HG02885 (cell line): ENCODE data around the gene CDK19.
"Not testable (repeated sequence)": the region's sequence is repeated elsewhere in the genome, so short reads cannot be mapped to it uniquely, and the experiment has no call there.

ENCODE experiments used
- ATAC-seq: cut with Tn5 transposase; IDR thresholded peaks from one replicate; pipeline ENCODE4 v1.9.1; 2021; ENCODE audit warnings: mild to moderate bottlenecking; ENCODE audit not compliant: unreplicated experiment, poor library complexity

The CDK19 gene

DNA sequence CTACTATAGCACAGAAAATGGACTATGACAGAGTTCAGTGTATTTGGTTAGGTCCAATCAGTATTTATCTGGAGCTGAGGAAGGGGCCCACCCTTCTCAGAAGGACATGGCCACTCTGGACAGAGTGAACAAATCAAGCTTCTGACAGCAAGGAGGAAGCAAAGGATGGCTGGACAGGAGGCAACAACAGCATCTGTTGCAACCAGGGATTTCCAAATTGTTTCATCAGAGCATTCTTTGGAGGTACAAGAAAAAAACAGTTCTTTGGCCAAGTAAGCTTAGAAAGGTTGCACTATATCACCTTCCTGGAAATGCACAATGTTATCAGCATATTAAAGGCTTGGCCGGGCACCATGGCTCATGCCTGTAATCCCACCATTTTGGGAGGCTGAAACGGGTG lies 220.2 kb downstream of the CDK19 start:
- no peak for ATAC-seq

DNA sequence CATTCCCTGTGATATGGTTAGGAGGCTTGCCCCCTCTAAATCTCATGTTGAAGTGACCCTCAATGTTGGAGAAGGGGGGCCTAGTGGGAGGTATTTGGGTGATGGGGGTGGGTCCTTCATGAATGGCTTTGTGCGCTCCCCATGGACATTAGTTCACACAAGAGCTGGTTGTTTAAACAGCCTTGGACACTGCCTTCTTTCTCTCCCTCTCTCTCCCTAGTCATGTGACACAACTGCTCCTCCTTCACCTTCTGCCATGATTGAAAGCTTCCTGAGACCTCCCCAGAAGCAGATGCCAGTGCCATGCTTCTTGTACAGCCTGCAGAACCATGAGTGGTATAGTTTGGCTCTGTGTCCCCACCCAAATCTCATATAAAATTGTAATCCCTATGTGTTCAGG lies 221.6 kb downstream of the CDK19 start:
- ATAC-seq: no peak

DNA sequence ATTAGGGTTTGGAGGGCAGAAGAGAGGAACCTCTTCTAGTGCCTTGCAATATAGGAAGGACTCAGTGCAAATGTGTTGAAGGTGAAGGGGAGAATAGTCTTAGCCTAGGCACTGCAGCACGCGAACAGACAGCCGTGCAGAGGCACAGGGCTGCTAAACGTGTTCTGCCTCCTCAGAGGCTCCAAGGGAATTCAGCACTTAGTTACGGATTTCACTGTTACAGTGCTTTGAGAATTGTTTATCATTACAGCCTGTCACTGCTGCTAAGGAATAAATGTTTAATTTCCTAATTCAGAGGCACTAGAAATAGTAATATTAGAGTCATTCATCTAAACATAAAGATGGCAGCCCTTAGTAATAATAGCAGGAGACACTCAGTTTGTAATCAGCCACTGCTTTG lies 222.5 kb downstream of the CDK19 start:
- no peak for ATAC-seq

DNA sequence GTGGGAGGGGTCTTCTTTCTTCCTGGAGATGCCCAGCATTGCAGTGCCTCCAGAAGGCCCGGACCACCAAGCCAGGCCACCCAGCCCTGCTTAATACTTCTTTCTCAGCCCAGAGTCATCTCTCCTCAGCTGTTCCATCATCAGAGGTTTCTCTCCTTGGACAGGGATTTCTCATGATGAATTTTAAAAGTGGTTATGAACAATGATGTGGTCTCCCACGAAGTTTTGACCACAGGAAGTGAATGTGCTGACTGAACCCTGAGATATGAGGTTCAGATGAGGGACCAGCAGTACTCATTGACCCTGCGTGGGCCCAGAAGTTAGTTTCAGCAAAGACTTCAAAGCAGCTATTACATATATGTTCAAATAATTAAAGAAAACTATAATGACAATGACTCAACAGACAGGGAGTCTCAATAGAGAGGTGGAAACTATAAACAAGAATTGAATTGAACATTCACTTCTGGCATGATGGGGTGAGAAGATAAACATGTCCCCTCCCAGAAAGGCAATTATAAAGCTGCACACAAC lies 224.4 kb downstream of the CDK19 start:
- peak; percentile 46 for ATAC-seq

DNA sequence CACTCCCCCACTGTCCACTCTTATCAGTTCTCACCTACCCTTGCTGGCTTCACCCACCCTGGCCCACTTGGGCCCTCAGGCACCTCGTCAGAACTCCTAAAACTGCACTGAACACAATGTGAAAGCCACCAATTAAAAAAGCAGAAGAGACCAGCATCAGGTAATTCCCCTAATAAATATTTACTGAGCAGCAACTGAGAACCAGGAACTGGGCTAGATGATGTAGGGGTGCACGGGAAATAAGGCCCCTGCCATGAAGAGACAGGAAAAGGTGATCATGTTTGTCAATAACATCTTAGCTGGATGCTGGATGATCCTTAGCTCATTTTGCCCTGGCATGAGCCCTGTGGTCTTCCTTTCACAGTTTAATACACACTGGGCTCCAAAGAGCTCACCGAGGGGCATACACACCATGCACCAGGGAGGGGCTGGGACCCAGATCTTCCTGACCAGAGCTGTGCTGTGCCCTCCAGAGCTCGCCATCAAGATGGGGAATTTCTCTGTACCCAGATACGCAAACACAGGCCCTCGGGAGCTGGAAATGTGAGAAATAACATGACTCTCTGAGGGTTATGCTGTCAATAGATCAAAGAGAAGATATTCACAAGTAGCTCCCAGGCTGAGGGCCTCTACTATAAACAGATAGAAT lies 225.3 kb downstream of the CDK19 start:
- peak; percentile 97 for ATAC-seq

DNA sequence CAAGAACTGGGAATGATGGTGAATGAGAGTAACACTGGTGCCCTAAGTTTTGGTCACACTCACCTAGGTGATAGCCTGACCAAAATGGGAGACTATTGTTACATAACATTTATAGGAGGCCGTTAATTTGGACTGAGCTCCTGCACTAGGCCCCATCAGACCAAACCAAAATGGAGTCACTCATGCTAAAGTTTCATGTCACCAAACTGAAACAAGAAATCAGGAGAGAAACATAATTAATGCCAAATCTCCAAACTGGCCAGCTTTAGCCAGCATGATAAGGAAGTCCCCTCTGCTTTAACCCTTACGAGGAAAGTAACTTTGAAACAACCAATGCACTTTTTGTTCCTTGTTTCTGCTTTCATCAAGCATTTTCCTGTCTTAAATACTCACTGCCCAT lies 227.9 kb downstream of the CDK19 start:
- ATAC-seq: no peak

DNA sequence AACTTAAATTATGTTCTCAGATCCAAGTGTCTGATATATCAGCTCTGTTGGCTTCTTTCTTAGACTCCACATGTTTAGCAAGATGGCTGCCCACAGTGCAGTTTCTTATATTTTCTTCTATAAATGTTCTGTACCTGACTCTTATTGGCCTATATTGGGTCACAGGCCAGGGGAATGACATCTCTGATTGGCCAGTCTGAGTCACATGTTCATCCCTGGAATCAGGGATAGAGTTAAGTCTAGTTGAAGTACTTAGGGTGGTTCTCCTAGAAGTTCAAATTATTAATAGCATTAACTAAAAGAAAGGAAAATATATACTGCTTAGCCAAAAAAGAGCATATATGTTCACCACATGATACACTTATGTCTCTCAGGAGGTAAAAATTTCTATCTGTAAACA lies 233.6 kb downstream of the CDK19 start:
- no peak for ATAC-seq

DNA sequence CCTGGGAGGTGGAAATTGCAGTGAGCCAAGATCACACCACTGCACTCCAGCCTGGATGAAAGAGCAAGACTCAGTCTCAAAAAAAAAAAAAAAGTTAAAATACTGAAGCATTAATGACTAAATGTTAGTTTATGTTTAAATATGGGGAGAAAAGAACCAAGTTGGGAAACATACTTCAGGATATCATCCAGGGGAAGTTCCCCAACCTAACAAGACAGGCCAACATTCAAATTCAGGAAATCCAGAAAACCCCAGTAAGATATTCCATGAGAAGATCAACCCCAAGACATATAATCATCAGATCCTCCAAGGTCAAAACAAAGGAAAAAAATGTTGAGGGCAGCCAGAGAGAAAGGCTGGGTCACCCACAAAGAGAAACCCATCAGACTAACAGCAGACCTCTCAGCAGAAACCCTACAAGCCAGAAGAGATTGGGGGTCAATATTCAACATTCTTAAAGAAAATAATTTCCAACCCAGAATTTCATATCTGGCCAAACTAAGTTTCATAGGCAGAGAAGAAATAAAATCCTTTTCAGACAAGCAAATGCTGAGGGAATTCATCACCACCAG lies 237.6 kb downstream of the CDK19 start:
- ATAC-seq: not testable (repeated sequence)

DNA sequence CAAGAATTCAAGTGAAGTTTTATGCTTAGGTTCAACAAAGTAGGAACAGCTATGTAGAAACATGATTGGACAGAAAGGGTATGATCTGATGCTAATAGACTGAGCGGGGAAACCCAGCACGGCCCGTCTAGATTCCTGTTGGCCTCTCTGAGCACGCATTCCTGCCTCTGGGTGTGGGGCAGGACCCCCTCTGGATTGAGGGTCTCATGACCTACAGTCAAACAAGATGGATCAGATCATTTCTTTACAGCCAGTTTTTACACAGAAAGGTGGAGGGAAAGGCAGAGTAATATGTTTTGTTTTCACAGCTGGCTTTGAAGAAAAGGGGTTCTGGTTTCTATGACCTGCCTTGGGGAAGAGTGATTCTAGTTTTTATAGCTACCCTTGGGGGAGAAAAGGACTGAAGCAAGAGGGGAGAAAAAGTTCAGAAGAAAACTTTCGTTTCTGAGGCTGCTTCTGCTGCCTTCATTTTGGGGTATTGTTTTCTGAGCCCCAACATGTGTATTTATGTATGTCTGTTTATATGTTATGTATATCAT lies 239.3 kb downstream of the CDK19 start:
- no peak for ATAC-seq

DNA sequence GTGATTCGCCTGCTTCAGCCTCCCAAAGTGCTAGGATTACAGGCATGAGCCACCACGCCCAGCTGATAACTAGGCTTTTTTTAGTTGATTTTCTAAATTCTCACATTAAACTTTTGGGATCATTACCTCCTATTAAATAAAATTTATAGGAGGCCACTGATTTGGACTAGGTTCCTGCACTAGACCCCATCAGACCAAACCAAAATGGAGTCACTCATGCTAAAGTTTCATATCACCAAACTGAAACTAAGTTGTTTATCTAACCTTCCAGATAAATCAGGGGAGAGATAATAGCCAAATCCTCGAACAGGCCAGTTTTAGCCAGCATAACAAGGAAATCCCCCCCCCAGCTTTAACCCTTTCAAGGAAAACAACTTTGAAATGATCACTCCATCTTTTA lies 240.5 kb downstream of the CDK19 start:
- no peak for ATAC-seq

DNA sequence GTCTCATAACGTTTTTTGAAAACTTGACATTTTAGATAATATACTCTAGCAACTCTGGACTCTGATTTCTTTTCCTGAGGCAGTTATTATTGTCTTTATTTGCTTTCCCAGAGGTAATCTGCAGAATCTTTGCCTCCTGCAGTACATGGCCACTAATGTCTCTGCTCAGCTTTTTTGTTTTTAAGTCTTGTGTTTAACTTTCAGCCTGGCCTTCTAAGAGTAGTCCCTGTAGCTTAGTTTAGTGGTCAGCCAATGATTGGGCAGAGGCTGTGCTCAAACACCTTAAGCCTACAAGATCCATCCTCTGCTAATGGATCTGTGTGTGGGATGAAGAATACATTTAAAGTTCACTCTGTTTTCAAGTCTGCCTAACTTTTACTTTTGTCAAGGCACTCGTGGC lies 241.7 kb downstream of the CDK19 start:
- no peak for ATAC-seq

DNA sequence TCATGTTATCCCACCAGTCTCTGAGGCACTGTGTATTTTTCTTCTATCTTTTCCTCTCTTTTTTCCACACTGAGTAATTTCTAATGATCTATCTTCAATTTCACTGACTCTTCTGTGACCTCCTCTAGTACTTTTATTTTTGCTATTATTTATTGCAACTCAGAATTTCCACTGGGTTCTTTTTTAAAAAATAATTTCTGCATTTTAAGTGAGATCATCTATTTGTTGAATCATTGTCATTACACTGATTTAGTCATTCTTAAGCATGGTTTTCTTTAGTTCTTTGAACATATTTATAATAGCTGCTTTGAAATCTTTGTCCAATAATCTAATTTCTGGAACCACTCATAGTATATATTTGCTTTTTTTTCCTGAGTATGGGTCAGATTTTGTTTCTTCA lies 242.1 kb downstream of the CDK19 start:
- ATAC-seq: no peak

DNA sequence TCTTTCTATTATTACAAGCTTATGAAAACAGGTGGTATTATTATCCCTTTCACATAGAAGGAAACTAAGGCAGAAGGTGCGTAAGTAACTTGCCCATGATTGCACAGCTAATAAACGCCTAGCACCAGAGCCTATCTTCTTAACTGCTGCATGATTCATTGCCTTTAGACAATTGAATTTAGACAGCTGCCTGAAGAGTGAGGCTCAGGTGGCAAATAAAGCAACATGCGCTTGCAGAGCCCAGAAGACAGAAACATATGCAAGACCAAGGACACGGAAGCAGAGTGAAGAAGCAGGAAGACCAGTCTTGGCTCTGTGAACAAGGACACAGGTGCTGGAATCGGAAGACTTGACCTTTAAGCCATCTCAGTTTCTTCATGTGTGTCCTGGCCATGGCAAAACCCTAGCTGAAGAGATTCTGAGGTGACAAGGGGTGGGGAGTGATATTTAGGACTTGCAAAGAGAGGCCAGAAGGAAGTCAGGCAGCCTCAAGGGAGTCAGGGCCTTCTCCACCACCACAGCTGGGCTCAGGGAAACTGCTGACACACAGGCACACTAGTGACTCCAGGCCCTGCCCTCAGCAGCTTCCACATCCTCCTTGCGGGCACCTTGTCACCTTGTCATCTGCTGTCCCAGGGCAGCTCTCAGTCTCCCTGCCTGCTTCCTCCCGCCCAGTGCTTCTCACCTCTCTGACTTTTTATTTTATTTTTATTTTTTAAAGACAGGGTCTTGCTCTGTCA lies 247.1 kb downstream of the CDK19 start:
- no peak for ATAC-seq

DNA sequence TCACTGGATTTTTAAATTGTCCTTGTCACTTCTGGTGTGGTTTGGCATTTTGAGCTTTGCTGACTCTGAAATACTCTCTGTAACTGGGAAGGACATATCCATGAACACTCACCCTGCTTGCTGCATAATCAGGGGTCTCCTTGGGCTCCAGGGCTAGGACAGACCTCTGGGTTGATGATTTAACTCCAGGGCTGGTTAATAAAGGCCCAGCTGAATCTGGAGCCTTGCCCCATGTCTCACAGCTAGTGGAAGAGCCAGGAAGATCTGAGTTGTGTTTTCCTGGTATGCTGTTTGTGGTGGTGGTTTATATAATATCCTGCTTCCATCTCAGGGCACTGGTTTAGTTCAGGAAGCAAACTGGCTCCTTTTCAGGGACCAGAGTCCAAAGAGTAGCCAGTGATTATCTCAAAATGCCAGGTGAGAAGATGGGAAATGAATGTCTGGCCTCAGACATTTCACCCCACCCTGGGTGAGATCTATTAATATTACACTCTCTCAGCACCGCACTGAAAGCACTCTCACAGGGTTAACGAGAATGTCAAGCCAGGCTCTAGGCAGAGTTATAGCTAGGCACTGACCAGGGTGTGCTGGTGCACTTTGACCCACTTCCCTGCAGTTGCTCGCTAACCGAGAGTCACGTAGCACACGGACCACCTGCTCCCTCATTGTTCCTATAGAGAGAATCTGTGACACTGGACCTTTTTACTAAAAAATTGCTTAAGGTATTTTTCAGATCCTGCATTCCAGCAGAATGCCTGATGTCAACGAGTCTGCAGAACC lies 248.7 kb downstream of the CDK19 start:
- no peak for ATAC-seq

DNA sequence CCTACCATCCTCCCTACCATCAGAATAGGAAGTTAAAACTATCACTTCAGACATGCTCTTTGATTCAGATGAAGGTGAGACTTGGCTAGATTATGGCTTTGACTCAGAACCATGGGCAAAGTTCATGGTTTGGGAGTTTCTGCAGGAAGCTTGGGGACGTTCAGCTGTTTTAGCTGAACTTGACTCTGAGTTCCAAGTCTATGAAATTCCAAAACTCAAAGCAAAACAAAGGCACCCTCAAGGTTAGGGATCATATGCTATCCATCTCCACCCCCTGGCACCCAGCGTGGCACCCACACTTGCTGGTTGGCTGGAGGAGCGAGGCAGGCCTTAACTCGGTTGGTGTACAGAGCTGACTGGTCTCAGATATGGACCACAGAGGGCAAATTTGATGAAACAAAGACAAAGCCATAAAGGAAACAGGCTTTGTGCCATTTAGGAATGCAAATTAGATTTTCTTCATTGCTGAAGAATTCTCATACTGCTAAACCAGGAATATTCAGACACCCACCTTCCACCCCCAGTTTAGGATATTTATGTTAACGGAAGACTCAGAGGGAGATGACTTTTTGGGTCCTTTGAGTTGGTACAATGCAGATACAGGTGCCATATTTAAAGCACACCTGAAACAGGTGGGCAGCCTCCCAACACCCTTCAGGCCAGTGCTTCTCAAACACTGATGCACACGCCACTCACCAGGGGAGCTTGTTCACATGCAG lies 250.4 kb downstream of the CDK19 start:
- no peak for ATAC-seq

DNA sequence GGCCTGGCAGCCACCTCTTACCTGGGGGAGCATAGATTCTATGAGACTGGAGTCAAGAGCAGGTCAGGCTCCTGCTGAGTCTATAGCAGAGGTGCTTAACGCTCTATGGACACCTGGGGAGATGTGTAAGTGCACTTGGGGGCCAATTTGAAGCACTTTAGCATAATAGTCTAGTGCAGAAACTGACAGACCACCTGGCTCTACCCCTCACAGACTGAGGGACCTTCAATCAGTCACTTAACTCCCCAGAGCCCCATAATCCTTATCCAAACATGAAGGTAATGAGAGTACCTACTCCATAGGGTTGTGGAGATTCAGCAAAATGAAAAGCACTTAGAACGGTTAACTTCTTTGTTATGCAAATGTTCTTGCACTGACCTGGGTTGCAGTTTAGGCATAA lies 251.6 kb downstream of the CDK19 start:
- ATAC-seq: no peak

DNA sequence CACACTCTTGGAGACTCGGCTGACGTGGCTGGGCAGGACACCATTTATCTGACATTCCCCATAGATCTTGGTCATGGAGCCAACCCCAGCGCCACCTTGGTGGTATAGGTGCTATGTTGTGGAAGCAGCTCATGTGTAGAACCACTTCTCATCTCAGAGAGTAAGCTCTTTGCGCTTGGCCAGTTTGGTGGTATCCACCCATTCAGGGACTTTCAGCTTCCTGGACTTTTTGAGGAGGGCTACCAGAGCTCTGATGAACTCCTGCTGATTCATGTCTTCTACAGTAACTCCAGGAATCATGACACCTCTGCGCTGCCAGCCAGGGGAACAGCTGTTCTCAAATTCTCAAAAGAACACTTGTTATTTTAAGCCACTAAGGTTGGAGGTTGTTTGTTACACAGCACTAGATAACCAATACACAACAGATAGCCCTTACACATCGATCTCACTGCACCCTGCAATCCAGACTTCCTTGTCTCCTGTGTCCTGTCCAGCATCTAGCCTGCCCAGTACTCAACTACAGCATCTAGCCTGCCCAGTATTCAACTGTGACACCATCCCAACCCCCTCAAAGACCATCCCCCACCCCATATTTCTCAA lies 252.9 kb downstream of the CDK19 start:
- ATAC-seq: no peak

DNA sequence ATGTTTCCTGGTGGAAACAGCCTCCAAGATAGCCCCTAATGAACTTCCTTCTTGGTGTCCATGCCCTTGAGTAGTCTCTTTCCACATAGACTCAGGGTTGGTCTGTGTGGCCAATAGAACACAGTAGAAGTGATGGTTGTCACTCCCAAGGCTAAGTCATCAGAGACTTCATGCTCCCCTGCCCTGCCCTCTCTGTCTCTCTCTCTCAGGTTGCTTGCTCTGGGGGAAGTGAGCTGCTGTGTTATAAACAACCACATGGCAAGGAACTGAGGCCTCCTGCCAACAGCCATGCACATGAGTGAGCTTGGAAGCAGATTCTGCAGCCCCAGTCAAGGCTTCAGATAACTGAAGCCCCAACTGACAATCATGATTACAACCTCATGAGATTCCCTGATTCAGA lies 253.6 kb downstream of the CDK19 start:
- ATAC-seq: no peak

DNA sequence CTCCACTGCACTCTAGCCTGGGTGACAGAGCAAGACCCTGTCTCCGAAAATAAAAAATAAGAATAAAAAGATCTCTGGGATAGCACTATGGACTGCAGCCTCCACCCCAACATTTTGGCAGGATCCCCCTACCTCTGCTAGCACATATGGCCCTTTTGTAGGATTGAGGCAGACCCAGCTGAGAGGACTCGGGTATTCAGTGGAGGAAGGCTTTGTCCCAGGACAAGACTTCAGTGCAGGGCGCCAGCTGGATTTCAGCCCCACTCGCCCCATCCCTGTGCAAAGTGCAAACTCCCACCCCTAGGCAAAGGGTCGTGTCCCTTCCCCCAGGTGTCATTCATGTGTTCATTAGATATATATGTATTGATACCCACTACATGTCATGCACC lies 254.3 kb downstream of the CDK19 start:
- no peak for ATAC-seq
